OCI-M2 (cell line): ENCODE measurements around the gene SIM1.

Experiments
- DNase-seq: peaks from one replicate; lab custom pipeline; 2025; ENCODE audit not compliant: unreplicated experiment; lab: John Stamatoyannopoulos, UW

The SIM1 gene

DNA sequence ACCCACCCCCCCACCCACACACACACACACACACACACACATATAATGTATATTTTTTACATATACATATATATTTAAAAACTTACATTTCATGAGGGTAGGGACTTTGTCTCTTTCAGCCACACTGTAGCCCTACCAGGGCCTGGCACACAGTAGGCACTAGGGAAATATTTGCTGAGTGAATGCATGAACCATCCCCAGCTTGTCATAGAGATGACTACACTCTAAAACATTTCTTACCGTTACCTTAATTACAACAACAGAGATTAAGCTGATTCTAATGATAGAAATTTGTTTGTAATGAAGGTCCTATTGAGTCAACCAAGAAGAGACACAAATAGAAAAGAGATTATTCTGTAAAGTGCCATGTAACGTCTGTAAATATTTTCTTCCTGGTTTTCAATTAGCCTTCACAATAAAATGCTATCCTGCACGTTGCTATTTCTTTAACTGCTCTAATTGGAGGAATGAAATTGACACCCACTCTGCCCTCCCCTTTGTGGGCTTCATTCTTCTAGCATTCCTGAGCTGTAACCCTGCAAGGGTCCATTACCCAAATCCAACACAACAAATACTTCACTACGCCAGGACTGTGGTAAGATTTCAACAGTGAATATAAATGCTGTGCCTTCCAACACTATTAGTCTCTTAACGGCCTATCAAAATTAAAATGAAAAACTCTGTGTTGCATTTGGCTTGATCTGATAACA, 30.8 kb downstream of the SIM1 start:
- DNase-seq, result no peak

DNA sequence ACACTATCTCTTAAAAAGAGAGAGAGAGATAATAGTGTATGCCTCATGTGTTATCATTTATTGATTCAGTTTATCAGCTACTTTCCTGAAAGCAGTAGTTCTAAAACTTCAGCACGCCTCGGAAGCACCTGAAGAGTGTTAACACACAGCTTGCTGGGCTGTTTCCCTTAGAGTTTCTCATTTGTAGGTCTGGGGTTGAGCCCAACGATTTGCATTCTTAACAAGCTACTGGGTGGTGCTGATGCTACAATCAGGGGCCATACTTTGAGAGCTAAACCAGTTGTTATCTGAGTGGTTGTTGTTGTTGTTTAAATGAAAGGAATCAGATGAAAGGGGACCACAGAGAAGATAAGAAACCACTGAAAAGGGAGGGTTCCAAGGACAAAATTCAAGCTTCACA, 32.6 kb downstream of the SIM1 start:
- no peak for DNase-seq

DNA sequence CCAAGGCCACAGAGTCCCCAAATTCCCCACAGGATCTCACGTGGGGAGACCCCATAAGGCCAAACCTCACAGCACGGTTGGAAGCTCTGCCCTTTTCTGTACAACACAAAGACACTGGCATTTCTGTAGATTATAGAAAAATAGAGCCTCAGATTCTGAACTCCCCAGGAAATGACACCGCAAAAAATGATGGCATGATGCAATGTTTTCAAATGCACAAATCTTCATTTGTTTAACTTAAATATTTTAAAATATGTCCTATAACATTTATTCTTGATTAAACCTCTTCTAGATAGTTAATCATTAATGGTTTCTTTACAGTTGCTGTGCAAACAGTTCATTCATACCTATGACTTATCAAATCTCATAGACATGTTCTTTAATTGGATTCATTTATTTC, 33.8 kb downstream of the SIM1 start:
- no peak for DNase-seq

DNA sequence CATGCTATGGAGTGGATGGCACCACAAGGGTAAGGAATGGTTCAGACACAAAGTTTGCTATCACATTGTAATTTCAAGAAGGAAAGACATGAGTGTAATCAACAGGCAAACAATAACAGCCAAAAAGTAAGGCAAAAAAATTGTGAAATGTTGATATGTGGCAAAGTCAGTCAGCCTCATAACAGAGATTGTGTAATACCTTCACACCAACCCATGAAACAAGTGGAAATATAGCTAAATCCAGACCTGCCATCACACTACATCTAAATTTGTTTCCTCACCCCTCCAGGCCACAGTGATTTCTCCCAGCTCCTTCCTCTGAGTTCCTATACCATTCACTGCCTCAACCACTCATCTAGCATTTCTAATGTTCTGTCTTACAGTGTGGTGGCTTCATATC, 37.3 kb downstream of the SIM1 start:
- no peak for DNase-seq

DNA sequence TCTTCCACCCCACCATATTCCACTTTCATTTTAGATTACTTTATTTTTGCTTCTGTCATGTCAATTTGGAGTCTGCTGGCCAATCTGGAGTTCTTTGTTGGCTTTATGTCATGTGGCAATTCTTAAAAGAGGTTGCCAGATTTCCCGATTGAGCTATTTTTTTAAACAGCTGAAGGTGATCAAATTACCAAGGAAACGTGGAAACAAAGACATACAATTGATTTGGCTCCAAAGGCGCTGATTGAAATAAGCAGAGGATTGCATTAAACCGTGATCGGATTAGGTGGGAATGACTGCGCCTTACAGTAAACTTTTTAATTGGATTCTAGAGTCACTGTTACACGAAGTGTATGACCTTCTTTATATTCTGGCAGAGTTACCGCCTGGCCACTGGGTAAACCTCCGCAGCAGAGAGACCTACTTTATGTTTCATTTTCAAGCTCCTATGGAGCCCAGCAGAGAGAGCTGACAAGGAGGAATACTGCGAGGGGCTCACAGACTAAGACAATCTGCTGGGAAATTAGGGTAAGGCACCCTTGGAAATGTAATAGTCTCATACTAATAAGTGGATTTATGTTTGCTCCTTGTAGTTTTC, 37.9 kb downstream of the SIM1 start:
- no peak for DNase-seq

DNA sequence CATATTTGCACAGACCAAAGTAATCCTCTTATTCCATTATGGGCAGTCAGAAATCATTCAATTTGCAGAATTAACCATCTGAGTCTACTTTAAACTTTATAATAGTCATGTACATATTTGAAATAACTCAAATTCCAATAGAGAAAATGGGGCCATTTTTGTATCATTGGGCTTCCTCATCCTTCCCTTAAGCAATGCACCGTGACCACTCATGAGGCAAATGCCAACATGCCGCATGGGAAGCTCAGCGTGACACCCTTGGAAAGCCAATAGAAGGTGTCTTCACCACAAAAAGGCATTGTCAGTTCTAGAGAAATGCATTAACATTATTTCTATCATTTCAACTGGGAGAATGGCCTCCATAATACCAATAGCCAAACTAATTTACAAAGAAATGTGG, 38.5 kb downstream of the SIM1 start:
- DNase-seq, result no peak

DNA sequence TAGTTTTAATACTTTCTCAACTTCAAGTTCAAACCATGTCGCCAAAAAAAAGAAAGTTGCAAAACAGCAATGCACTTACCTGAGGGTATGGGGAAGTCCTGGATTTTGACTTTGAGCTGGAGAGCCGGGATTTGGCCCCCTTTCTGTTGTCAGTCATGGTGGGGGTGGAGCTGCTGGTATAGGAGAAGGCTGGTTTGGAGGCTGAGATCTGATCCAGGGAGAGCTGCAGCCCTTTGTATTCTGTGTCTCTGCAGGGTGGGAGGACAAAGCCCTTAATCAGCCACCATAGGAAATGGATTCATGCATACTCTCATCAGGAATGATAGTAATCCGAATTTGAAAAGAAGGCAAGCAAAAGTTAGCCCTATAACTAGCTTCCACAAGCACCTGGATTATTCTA, 44.0 kb downstream of the SIM1 start:
- DNase-seq, result no peak

DNA sequence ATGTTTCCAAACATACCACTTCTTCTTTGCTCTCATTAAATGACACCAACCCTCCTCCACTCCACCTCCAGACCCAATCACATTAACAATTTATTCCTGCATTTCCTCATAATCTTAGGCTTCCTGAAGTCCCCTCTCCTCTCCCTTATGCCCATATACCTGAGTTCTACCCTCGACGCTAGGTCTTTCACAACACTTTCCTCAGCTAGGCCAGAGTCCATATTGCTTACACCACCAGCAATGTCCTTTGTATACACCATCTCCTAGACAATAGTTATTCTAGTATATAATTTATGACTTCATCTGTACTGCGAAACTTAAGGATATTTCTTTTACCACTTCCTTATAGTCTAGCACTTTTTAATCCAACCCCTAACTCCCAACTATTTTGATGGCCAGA, 47.7 kb downstream of the SIM1 start:
- no peak for DNase-seq

DNA sequence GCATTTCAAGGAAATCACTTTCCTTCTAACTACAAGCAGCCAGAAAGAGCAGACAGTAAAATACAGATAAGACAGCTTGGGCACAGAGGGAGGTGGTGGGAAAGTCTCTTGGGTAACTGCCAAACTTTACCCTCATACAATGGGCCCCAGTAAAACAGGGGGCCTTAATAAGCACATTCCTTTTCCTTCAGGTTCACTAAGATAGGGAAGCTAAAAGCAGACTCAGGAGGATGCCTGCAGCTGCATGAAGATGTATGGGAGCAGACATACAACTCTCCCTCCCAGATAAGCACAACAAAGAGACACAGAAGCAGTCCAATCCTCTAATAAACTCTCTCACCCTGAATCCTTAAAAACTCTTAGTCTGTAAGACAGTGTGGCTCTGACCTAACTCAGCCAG, 49.0 kb downstream of the SIM1 start:
- peak; percentile 48 for DNase-seq

DNA sequence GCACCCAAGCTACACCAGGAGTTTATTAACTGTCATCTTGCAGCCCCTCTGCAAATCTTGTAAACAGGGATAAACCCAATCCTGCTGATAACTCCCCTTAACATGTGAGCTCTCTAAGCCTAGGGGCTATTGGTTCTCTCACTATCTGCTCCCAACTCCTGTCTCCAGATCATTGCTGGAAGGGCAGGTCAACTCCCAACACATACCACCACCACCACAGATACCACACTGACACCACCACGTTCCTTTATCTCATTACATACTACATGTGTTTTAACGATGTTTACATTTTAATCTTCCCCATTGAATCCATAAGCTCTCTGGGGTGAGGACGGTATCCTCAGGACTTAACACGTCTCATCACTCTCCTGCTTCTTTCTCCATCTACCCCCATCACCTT, 51.8 kb downstream of the SIM1 start:
- DNase-seq, result peak; percentile 62

DNA sequence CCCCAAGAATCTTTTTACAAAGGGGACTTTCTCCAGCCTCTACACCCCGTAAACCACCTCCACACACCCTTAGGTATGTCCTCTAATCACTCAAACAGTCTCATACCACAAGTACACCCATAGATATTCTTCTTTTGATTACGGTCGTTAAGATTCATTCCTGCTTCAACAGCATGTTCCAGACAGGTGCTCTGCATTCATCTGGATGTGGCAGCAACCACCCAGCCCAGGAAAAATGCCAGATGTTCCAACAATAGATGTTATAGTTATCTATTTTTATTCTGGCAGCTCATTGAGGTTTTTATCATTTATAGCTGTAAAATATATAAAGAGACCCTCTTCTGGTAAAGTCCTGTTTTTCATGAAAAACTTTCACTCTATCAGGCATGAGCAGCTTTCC, 60.7 kb downstream of the SIM1 start:
- no peak for DNase-seq

DNA sequence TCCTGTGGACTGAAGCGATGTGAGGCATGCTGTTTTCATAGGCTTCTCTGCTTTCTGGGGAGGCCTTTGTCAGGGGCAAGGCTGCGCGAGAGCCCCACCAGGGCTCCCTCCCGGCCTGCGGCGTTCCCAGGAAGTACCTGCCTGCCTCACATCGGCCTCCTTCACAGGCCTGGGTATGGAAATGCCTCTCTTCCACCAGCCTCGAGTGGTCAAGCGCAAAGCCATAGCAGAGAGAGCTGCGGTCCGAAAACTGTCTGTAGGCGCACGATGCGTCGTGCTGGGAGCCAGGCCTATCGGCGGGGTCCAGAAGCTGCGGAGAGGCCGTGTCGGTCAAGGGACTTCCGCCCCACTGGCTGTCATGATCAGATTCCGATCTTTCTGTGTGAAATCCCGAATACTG, 71.2 kb downstream of the SIM1 start:
- no peak for DNase-seq

DNA sequence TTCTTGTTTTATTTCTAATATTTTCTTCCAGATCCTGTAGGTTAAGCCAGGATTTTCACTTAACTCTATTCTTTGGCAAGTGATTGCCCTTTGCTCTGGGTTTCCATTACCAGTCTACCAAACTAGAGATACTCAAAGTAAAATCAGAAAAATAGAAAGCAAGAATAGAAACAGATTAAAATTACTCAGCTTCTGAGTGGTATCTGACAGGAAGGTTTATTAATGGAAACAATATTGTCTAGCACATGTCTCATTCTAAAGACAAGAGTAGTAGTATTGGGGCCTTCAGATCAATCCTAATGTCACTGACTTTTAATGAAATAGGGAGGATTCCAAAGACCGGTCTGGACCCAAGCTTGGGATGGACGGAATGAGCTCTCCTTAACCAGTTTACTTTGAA, 72.3 kb downstream of the SIM1 start:
- DNase-seq, result no peak

DNA sequence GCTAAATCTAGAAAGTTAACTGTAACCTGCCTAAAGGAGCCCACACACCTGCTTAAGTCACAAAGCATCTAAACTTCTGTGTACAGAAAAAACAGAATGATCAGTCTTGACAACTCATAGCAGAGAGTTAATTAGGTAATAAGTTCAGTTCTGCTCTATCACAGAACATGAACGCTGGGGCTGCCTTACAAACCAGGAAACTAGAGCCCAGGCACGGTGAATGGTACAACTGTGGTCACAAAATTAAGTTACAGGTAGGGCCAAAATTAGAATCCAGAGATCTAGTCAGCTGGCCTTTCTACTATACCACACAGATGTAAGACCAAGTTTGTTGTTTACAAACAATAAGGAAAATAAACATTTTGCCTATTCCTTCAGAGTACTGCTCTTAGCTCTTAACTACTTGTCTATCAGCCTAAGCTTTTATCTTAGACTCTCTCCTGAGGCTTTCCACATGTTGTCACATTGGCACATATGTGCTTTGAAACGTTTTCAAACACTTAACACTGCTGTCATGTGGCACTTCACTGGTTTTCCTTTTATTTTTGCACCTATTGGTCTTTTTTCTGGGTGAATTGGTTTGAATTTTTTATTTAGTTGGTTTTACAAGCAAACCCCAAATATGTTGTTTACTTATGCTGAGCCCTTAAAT, 75.7 kb downstream of the SIM1 start:
- DNase-seq, result no peak

DNA sequence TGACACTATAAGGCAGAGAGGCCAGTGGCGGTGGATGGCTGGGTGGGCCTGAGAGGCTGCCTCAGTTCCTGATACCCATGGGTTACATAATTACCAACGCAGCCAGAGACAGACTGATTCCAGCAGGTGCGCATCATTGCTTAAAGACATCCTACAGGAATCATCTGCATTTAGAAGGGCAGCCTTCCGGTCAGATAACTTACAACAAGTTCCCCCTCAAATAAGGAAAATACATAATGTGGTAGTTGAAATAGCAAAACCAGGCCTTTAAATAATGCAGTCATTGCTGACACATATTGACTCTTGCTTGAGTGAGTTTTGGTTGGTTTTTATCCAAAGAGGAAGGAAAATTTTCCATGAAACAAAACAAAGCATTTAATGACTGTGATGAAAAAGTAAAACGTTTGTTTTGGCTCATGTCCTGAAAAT, 81.9 kb downstream of the SIM1 start:
- DNase-seq, result no peak

DNA sequence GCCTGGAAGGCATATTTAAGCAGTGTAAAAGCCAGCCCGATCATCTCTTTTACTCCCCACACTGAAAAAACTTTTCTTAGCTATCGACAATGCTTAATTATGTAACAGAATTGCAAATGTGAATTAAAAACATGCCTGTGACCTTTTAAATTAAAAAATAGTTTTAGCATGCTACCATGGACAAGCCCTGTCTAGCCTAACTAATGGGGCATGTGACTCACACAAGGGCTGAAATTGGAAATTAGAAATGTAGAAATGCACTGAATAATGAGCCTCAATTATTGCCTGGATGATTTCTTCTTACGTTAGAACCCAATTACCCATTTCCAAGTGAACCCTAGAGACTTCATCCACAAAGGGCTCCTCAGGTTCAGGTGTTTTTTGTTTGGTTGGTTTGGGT, 82.7 kb downstream of the SIM1 start:
- no peak for DNase-seq

DNA sequence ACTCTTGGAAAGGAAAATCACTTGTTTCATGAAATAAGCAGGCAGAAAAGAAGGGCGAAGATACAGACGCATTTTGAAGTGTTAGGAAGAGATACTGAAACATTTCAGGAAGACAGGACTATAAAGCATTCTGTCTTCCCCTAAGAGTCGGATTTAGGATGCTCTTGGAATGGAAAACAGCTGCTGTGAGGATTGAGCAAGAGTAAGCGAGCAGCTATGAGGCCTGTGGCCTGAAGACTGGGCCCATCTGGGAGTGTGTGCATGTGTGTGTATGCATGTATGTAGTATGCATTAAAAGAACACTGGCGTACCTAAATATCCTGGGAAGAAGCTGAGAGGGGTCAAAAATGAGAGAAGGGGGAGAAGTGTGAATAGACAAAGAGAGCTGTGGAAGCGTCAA, 83.6 kb downstream of the SIM1 start:
- no peak for DNase-seq

DNA sequence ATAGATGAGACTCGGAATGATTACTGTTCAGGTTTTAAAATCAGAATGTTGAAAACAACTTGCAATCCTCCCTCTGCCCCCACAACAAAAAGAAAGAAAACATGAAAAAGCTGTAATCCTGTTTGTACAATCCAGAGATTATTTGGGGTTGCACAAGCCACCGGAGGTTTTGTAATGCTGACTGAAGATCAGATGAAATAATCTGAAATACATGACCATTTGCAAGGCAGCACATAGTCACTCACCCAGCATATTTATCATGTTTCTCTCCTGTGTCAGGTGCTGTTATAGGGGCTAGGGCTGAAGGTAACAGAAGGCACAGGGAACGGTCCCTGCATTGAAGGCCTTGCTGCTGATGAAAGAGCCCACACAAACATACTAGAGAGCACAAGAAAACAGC, 85.3 kb downstream of the SIM1 start:
- no peak for DNase-seq

DNA sequence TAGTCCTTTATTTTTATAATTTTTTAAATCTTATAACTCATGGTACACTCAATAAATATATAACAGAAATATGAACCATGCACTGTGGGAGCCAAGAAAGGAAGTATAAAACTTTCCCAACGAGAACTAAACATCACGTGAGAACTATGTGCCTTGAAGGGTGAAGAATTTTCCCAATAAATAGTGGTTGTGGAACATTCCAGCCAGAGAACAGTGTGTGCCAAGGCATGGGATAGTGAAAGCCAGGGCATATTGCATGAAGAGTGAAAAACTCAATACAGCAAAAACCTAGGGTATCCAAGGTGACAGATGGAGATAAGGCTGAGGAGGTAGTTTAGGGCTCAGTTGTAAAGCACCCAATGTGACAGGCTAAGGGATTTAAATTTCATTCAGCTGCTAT, 86.1 kb downstream of the SIM1 start:
- DNase-seq, result no peak

DNA sequence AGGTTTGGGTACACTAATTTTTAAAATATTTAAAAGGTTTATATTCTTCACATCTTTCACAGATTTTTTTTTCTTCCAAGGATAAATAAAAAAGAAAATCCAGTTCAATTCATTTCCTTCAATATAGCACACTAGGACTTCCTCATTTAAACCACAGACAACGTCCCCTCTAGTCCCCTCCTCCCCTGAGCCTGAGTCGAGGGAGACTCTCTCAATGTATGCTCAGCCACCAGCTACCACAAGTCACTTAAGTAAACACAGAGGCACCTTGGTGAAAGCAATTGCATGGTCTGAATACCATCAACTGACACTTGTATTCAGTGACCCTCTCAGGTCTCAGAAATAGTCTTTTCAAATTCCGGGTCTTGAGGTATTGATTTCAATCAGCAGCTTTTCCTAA, 88.6 kb downstream of the SIM1 start:
- no peak for DNase-seq

DNA sequence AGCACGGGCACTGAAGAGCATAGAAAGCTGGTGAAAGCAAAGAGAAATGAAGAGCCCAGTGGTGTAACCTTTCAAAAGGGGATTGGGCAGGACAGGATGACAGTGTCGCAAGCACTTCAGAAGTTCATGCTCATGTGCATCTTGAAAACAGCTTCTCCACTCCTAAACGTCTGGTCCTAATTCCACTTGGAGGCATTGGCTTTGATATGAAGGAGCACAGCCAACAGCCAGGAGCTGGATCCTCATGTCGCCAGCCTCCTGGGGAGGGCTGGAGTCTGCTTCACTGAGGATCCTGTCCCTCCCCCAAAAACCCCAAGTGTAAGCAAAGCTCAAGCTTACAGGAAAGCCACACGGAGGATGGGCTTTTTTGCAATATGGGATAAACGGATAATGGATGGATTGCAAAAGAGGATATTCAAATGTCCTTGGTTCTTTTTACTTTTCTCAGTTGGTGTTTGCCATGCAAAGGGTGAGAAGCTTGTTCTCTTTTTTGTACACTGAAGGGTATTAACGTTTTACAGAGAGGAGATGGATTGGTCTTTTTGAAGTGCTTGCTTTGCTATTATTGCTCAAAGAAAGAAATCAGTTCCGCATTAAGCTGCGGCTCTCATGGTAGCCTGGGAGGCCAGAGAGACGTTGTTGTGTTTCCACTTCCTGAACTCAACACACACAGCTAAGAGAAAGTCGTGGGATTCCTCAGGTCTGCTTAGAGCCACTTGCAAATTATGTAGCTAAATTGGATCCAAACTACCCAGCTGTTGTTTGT, 92.2 kb downstream of the SIM1 start:
- DNase-seq, result no peak

DNA sequence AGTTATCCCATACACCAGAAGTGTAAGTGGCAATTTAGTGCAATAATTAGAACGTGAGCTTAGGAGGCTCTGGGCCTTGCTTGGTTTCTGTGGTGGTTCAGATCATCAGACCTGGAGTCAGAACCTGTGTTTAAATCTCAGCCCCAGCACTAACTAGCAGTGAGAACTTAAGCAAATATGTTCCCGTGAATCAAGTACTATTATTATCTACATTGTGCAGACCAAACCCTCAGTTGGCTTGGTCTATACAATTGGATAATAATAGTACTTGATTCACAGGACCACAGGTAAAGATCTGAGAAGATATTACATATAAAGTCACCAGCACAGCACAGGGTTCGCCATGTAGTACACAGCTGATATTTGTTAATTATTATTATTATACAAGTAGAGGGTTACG, 93.1 kb downstream of the SIM1 start:
- DNase-seq, result no peak
